ENCODE data around the gene TMEM232.
"Not testable (repeated sequence)": the region's sequence is repeated elsewhere in the genome, so short reads cannot be mapped to it uniquely, and the experiment has no call there.

Gene TMEM232

DNA sequence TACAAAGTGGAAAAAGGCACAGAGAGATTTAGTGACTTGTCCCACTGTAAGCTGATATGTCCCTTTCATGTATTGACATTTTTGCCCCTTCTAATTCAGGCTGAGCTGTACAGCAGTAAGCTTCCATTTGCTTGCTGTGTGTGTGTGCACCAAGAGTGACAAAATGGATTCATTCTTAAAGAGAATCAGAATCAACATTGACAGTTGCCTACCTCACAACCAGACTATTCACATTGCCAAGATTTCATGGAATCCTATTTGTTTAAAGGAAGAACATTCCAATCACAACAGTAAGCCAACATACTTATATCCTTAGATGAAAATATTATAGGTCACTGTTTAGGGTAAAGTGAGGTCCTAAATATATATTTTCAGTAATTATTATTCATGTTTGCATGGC is 102.6 kb downstream of the TMEM232 start:
- DNase-seq, result no peak

DNA sequence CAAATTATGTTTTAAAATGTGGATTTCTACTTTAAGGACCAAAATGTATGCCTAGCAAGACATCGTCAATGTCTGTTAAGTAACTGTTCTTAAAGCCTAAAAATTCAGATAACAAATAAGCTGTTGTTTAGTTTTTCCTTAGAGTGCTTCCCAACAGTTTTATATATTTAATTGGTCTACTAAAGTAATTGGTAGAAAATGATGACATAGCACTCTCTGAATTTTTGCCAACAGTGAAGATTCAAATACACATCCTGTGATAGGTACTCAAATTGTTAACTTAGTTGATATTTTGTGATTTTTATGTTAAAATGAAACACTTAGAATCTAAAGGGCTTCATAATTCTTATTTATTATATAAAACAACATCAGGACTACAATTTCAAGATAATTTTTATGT is 107.5 kb downstream of the TMEM232 start:
- no peak for DNase-seq

DNA sequence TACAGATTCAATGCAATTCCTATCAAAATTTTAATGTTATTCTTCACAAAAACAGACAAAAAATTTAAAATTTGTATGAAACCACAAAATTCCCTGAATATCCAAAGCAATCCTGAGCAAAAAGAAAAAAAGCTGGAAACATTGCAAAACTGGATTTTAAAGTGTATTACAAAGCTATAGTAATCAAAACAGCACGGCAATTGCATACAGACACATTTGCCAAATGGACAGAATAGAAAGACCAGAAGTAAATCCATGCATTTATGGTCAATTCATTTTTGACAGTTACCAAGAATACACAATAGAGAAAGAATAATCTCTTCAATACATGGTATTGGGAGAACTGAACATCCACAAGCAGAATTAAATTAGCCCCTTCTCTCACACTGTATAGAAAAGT is 110.5 kb downstream of the TMEM232 start:
- no peak for DNase-seq

DNA sequence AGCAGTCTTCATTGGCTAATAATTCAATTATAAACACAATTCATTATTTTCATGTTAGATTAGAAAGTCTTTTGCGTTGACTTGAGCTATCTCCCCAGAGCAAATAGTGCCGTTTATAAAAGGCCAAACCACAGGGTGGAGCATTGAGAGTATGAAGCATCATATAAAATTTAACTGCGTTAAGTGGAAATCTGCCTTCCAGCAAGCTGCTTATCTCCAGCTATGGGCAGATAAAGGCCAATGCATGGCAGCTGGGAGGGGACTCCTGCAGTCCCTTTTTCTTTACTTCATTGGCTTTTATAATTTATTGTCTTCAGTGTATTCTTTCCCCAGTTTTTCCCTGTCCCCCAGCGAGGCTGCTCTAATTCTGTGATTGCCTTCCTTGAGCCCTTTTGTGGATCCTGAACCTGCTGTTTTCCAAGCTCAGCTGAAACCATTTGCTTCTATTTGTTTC is 113.7 kb downstream of the TMEM232 start:
- no peak for DNase-seq

DNA sequence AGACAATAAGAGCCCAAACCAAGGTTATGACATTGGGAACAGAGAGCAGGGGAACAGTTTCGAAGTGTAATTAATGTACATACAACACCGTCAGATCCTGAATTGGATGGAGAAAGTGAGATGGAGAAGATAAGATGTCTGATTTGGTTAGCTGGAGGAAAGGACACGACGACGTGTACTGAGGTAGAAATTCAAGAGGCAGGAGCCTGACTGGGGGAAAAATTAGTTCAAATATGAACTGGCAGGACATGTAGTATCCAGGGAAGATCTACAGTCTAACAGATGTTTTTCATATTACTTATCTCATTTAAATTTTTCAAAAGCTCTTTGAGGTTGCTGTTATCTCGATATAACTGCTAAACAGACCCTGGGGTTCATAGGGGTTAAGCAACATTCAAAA is 114.7 kb downstream of the TMEM232 start:
- DNase-seq, result no peak

DNA sequence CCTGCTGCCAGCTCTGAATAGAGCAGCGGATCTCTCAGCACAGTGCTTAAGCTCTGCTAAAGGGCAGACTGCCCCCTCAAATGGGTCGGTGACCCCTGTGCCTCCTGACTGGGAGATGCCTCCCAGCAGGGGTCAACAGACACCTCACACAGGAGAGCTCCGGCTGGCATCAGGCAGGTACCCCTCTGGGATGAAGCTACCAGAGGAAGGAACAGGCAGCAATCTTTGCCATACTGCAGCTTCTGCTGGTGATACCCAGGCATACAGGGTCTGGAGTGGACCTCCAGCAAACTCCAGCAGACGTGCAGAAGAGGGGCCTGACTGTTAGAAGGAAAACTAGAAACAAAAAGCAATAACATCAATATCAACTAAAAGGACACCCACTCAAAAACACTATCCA is 131.6 kb downstream of the TMEM232 start:
- no peak for DNase-seq

DNA sequence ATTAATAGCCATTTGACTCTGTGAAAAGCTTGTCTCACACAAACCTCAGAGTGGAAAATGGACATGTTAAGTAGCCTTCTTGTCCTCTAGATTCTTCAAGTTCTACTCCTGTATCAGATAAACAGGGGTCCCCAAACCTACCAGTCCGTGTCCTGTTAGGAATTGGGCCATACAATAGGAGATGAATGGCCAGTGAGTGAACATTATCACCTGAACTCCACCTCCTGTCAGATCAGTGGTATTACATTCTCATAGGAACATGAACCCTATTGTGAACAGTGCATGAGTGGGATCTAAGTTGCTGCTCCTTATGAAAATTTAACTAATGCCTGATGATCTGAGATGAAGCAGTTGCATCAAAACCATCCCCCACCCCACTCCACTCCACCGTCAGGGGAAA is 136.3 kb downstream of the TMEM232 start:
- DNase-seq, result no peak

DNA sequence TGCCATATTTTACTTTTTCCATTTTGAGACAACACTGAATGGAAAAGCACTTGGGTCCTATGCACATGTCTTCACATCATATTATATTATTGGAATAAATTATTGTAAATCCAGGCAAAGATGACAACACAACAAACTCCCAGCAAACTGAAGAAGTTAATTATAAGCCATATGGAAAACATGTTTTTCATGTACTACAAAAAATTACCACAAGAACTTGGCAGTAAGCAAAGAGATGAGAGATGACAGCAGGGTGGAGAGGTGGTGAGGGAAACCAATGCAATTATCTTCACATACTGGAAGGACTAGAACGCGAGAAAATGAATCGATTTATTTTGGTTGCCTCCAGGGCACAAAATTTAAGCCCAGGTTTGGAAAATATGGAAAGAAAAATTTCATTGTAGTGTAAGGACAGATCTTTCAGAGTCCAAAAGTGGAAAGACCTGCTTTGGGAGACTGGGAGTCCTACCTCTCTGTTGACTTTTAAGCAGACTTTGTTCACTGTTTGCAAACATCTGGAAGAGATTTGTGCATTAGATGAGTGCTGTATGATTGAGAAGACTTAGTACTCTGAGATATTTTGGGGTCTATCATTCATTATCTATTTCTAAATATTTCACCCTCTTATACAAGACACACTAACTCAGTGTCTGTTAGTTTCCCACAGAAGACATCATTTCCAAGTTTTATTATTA is 138.0 kb downstream of the TMEM232 start:
- DNase-seq, result no peak

DNA sequence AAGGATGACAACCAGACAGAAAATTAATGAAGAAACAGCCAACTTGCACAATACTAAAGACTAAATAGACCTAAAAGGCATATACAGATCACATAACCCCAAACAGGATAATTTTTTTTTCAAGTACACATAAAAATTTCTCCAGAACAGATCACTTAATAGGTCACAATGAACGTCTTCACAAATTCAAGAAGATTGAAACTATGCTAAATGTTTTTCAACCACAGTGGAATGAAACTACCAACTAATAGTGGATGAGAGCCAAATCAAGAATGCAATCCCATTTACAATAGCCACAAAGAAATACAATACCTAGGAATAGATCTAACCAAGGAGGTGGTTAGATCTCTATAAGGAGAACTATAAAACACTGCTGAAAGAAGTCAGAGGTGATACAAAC is 145.8 kb downstream of the TMEM232 start:
- no peak for DNase-seq

DNA sequence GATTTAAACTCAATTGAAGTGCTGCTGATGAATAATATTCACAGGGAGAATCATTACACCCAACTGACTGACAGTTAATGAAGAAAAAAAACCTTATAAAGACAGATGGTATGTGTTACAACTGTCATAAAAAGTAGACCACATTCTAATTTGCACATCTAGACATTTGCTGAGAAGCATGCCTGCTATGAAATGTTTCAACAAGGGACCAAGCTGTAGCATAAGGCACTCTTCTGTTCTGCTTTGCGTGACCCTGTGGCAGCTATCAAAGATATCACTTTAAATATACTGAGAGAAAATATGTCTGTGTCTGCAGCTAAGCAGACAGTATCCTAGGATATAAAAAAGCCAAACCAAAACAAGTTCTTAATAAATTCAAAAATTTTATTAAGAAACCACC is 153.7 kb downstream of the TMEM232 start:
- no peak for DNase-seq

DNA sequence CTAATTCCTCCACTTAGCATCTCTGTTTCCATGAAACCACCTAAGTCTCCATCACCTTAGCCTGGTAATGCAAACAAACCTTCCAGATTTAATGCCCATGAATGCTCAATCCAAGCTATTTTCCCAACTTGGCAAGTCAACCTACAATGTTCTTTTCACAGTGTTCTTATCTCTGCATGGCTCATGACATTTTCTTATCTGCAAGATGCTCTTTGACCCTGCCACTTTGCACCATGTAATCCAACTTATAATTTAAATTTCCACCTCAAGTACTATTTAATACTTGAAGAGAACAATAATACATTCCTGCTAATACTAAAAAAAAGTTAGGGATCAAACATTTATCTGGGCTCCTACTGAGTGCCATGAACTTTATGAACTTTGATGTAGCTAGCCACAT is 164.3 kb downstream of the TMEM232 start:
- DNase-seq, result no peak

DNA sequence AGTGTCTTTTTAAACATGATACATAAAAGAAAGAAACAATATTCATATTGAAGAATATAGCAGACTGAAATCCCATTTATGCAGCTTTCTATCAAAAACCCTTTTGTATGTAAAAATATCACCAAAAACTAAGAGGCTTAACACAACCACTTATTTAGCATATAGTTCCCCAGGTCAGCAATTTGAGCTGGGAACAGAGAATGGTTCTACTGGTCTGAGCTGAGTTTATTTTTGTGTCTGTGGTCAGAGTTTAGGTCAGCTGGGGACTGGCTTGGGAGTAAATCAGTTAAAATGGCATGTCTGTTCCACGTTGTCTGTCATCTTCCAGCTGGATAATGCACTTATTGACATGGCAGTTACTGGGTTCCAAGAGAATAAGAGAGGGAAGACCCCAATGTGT is 165.0 kb downstream of the TMEM232 start:
- no peak for DNase-seq

DNA sequence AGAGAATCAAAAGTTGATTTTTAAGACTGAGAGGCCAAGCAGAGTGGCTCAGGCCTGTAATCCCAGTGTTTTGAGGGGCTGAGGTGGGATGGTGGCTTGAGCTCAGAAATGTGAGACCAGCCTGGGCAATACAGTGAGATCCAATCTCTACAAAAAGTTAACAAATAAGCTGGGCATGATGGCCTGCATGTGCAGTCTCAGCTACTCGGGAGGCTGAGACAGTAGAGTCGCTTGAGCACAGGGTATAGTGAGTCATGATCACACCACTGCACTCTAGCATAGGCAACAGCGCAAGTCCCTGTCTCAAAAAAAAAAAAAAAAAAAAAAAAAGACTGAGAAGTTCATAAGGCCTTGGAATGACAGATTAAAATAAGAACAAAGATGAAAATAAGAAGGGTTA is 177.2 kb downstream of the TMEM232 start:
- DNase-seq, result no peak

DNA sequence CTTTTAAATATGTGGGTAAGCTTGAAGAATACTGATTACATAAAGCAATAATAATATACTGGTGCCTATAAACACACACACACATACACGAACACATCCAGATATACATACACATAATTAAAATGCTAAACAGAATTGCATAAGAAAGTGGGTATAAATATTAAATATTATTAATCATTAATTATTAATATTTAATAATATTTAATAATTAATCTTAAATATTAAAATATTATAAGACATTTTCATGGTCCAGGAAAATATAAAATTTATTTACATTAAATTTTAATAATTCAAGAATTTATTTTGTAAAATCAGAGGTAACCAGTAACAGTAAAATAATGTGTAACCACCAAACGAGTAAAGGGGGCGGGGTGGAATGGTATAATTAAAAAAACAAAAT is 178.3 kb downstream of the TMEM232 start:
- no peak for DNase-seq

DNA sequence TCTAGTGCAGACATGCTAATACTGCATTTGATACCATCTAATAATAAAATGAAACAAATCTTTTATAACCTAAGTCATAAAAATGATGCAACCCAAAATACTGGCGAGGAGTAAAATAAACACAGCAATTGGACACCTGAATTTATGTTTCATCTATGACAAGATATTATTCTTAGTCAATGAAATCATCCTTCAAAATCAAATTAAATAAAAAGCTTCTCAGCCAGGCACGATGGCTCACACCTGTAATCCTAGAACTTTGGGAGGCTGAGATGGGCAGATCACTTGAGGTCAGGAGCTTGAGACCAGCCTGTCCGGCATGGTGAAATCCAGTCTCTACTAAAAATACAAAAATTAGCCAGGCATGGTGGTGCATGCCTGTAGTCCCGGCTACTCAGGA is 179.0 kb downstream of the TMEM232 start:
- no peak for DNase-seq

DNA sequence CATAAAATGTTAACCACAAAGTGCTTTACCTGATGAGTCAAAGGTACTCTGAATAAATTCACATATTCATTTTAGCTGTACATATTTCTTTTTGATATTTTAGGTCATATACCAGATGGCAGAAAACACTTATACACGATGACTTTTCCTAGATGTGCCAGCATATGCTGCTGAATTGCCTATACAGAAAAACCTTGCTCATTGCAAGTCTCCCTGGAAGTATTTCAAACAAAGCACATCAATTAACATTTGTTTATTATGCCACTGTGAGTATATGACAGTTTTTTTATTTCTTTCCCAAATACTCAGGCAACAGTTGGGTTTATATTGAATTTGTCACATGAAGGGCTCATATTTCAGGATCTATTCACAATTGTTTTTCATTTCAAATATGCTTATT is 180.8 kb downstream of the TMEM232 start:
- DNase-seq, result no peak

DNA sequence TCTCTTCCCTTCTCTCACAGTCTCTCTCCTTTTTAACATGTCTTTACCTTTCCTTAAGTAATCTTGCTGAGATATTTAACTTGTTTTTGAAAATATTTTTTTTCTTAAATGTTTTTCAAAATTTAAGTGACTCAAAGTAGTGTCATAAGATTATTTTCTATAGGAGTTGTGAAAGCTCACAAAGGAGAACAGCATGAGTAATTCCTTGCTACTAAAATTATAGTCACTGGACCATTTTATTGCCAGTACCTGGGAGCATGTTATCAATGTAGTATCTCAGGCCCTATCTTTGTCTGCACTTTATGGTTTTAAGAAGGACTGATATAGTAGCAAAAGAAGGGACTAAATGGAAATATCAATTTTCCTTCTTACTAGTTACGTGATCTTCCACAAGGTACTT is 181.9 kb downstream of the TMEM232 start:
- DNase-seq, result no peak

DNA sequence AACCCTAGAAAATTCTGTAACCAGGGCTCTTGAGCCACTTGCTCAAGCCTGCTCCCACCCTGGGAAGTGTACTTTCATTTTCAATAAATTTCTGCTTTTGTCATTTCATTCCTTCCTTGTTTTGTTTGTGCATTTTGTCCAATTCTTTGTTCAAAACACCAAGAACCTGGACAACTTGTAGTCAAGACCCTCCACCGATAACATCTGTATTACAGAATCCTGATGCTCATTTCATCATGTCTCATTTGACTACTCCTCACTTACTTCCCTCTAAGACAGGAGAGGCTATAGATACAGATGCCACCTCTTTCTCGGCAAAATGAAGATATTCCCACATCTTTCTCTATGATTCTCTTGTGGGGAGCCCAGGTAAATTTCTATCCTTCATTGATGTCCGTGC is 183.5 kb downstream of the TMEM232 start:
- DNase-seq, result no peak

DNA sequence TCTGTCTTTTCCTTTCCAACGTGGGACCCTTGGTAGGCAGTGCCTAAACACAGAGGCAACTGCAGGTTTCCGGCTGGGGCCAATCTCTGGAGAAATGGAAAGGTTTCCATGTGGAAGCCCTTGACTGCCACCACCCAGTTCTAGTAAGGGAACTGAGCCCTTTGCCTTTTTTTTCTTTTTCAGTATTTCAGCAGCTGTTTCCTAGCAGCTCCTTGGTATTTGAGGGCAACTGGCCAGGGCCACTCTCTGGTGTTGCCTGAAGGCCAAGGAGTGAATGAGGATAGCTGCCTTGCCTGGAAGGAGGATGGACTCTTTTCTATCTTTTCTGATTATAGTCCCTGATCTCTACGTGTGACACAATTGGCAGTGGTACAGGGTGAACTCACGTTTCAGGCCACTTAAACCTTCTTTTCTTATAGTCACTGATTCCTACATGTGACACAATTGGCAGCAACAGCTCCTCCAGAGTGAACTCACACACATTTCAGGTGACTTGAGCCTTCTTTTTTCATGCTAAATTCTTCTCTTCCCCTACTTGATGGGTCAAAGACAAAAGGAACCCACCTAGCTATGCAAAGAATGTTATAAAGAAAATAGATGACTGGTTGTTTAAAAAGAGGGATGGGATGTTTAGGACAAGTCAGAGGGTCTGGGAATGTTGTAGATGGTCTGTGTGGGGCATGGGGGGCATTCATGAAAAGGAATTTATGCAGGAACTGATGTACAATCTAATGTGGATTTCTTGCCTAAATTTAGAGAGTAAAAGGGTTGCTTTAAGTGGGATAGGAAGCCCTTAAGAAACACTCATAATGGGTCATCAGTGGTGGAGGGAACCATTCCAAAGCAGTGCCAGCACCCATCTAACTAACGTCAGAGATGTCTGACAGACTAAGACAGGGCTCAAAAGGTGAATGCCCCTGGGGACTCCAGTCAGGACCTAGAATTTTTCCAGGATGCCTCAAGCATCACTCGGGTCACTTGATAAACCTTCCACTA is 190.1 kb downstream of the TMEM232 start:
- no peak for DNase-seq

DNA sequence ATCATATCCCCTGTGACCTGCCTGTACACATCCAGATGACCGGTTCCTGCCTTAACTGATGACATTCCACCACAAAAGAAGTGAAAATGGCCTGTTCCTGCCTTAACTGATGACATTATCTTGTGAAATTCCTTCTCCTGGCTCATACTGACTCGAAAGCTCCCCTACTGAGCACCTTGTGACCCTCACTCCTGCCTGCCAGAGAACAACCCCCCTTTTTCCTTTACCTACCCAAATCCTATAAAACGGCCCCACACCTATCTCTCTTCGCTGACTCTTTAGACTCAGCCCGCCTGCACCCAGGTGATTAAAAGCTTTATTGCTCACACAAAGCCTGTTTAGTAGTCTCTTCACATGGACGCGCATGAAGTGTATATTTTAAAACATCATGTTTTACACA is 191.3 kb downstream of the TMEM232 start:
- DNase-seq, result not testable (repeated sequence)

DNA sequence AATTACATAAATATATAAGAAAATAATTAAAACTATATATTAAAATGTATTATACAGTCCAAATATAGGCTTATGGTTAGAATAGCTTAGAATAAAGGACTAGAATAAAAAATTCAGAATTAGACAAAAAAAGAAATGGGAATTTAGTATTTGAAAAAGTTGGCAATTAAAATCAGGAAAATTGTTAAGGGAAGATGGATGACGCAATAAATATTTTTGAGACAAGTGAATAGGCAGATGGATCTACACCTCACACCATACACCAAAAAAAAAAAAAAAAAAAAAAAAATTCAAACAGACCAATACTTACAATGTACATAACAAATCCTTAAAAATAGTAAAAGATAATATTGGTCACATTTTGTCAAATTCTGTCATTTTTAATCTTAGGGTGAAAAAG is 200.7 kb downstream of the TMEM232 start:
- DNase-seq, result no peak

DNA sequence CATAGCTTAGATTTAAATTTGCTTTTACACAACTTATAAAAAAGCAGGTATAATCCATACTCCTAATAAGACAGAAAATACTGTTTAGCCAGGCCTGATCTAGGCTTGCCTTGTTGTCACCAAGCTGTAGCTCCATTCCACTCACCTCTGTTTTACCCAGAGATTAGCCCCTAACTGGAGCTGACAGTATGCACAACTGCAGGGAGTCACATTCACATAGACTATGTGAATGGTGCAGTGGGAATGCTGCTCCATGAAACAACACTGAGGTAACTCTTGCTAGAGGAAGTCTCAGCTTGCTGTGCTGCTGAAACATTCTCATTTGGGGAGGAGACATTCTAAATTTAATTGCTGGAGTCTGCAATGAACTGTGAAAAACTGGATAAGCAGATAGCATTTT is 209.1 kb downstream of the TMEM232 start:
- DNase-seq, result no peak

DNA sequence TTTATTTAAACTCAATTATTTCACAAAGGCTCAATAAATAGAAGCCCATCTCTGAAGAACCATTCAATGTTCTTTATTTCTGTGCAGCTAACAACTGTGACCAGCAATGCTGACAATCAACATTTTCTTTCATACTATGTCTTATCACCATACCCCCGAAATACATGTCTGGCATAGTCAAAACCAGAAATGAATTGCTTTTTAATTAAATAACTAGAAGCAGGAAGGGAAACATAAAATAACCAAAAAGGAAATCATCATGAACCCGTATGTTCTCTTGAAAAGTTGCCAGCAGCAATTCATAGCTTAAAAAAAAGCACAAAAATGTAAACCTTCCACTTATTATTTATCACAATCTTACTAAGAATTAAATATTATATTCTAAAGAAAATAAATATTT is 212.4 kb downstream of the TMEM232 start:
- no peak for DNase-seq

DNA sequence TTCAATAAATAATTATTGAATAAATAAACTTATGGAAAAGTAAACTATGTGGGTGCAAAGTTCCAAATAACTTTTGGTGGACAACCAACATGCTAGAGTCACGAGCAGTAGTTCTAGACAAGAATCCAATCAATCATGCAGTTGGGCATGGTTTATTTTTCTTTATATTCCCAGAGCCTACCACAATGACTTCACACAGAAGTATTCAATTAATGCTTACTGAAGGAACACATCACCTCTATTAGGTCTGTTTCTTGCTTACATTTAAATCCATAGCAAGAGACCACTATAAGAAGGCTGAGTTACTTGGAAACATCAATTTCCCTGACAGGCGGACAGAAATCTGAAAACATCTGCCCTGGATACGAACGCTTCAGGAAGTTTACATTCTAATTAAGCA is 214.2 kb downstream of the TMEM232 start:
- no peak for DNase-seq

All from T-helper 1 cell (primary cell).